Measurements from ENCODE around the gene MUC20. TPM values are rescaled to one million over a fixed set of nuclear protein-coding genes. Genes with fewer than 3 reads are reported as not detected.

The MUC20 gene
- total and polyA plus RNA-seq, 9 of the 15 experiments (the other 6 are each of a cell fraction or from before 2014, with no cell fraction given) = 0.03 to 0.23 (median 0.15) TPM; not detected in 3

DNA sequence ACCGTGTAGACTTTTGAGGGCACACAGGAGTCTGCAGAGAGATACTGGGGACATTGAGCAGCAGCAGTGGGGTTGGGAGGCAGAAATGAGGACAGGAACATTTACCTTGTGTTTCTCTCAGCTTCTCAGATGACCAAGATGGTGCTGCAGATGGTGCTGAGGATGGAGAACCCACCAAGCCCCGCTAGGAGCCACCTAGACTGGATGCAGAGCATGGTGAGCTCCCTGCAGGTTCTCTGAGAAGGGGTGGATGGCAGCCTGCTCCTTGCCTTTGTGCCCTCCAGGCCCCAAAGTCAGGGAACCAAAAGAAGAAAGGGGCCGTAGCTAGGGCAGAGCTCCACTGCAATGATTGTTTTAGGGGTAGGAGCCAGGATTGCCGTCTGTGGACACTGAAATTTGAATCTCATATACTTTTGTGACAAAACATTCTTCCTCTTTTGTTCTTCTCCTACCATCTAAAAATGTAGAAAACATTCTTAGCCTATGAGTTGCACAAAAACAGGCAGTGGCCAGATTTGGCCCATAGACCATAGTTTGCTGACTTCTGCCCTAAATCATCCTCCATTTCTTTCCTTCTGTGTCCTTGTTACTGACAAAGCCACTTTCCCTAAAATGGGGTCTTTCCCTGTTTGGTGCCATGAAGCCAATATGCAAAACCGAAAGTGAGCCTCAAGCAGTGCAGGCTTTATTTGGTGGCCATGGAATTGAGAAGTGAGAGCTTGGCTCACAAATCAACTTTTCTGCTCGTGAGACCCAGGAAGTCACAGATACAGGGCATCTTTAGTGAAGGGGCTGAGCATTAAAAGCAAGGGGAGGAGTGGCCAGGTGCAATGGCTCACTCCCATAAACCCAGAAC is 11.9 kb upstream of the MUC20 start (continued):
- TF ChIP-seq KLF6 (CRISPR knock-in tag; IDR thresholded peaks at IDR 0.05; ENCODE audit: borderline replicate concordance) = no peak
- 0 out of 2 replicates have a peak, but pooled peaks have one; percentile 4 for TF ChIP-seq HOXB6 (CRISPR knock-in tag; IDR thresholded peaks at IDR 0.05; ENCODE audit: borderline replicate concordance)
- peak; percentile 35; the same call in 1 of the 2 replicates for TF ChIP-seq MCM3 (IDR thresholded peaks at IDR 0.05)
- 0 out of 2 replicates have a peak, but pooled peaks have one; percentile 51 for TF ChIP-seq ZNF232 (CRISPR knock-in tag; IDR thresholded peaks at IDR 0.05)
- TF ChIP-seq KAT7 (CRISPR knock-in tag; IDR thresholded peaks at IDR 0.05; ENCODE audit: borderline replicate concordance) = no peak
- peak; percentile 47; the same call in 1 of the 2 replicates for TF ChIP-seq XRCC5 (IDR thresholded peaks at IDR 0.05; ENCODE audit: low read depth, low read length)
- no peak for TF ChIP-seq TBP (optimal IDR thresholded peaks at IDR 0.05; ENCODE audit: low read depth, low read length)
- TF ChIP-seq ZNF717 (CRISPR knock-in tag; IDR thresholded peaks at IDR 0.05) = no peak
- no peak for TF ChIP-seq HNRNPK (IDR thresholded peaks at IDR 0.05; ENCODE audit: low read depth, low read length, poor library complexity, severe bottlenecking)
- TF ChIP-seq WHSC1 (IDR thresholded peaks at IDR 0.05; ENCODE audit: low read length) = no peak
- TF ChIP-seq ZNF263 (CRISPR knock-in tag; IDR thresholded peaks at IDR 0.05; ENCODE audit: borderline replicate concordance) = peak; percentile 31; the same call in 1 of the 2 replicates
- TF ChIP-seq SMARCB1 (IDR thresholded peaks at IDR 0.05; ENCODE audit: insufficient read length, low read depth) = no peak
